ENCODE results near the gene MYH14. TPM values are rescaled to one million over a fixed set of nuclear protein-coding genes. Genes with fewer than 3 reads are reported as not detected.

The MYH14 gene
- total and polyA plus RNA-seq, 2 donors (not counting 1 experiment from before 2014, with no cell fraction given): not detected

DNA sequence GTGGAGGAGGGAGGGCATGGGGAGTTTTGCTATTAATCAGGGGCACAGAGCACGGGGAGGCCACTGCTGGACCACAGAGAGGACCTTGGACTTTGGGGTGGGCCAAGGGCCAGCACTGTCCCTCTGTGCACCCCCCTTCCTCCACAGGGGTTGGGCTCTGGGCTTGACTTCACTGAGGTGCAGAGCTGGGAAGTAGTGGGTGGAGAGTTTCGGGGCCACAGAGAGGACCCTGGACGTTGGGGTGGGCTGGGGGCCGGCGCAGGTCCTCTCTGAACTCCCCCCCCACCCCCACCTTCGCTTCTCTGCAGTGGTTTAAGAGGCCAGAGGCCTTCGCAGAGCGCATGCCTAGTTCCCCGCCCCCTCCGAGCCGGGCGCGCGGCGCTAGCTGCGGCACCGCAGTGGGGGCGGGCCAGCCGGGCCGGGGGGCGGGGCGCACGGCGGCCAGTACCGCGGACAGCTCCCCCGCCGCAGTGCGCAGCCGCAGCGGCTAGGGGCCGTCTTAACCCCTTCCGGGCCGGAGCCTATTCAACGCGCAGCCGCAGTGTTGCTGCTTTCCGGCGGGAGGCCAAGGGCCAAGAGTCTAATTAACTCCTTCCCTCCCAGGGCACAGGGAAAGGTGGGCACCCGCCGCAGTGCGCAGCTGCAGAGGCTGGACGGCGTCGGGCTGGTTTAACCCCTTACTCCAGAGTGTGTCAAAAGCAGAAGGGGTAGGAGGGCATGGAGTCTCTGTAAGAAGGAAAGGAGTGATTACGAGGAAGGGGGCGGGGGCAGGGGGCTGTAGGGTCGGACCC is 122.1 kb downstream of the MYH14 start:
- H2AFZ ChIP-seq (ENCODE audit: low read length): no peak overlapping the region

GRCh38 chr19:50326101-50326664 is 122.8 kb downstream of the MYH14 start:
- Histone ChIP-seq H3K79me2 (ENCODE audit: control insufficient read depth, insufficient read depth, low read length) (no peaks in the 10 kb centered on the region), H3K27me3 (ENCODE audit: control insufficient read depth, insufficient read depth, low read length) (peaks cover 13% of the 10 kb centered on the region), H3K9ac (ENCODE audit: insufficient read depth, low read length) (no peak overlapping the region), H3K4me1 (ENCODE audit: control insufficient read depth, extremely low read depth, insufficient read depth, low read length) (no peaks in the 10 kb centered on the region), H3K27ac (ENCODE audit: insufficient read depth, low read length) (no peak overlapping the region), H3K4me3 (replicated peaks in 1 of 4; ENCODE audit: control extremely low read depth in 1 of 4, insufficient read depth in 1 of 4, low read depth in 3 of 4, low read length in 4 of 4) (no peak overlapping the region), H4K20me1 (ENCODE audit: control insufficient read depth, extremely low read depth, insufficient read depth, low read length) (no peaks in the 10 kb centered on the region), H3K4me2 (ENCODE audit: extremely low read depth, insufficient read depth, low read length) (no peak overlapping the region), H3K36me3 (ENCODE audit: control insufficient read depth, insufficient read depth, low read length) (no peaks in the 10 kb centered on the region), H3K9me3 (ENCODE audit: control insufficient read depth, insufficient read depth, low read depth, low read length) (no peaks in the 10 kb centered on the region), H2AFZ (ENCODE audit: low read length) (no peak overlapping the region)
- no peak for TF ChIP-seq CTCF (conservative IDR thresholded peaks at IDR 0.05 in 1 of 2, IDR thresholded peaks at IDR 0.05 in 1 of 2; ENCODE audit: low read depth in 1 of 2, low read length in 2 of 2)
- no peak for TF ChIP-seq EZH2 (IDR thresholded peaks at IDR 0.05; ENCODE audit: low read length, missing control alignments)
- no peak for DNase-seq (ENCODE audit: low read depth in 2 of 2)

More for the DNA sequence above, 122.1 kb downstream of the MYH14 start:
- Histone ChIP-seq H3K4me3 (replicated peaks in 1 of 4; ENCODE audit: control extremely low read depth in 1 of 4, insufficient read depth in 1 of 4, low read depth in 3 of 4, low read length in 4 of 4) (no peak overlapping the region), H3K9ac (ENCODE audit: insufficient read depth, low read length) (no peak overlapping the region), H3K27me3 (ENCODE audit: control insufficient read depth, insufficient read depth, low read length) (peaks cover 13% of the 10 kb centered on the region), H4K20me1 (ENCODE audit: control insufficient read depth, extremely low read depth, insufficient read depth, low read length) (no peaks in the 10 kb centered on the region), H3K4me1 (ENCODE audit: control insufficient read depth, extremely low read depth, insufficient read depth, low read length) (no peaks in the 10 kb centered on the region), H3K79me2 (ENCODE audit: control insufficient read depth, insufficient read depth, low read length) (no peaks in the 10 kb centered on the region), H3K9me3 (ENCODE audit: control insufficient read depth, insufficient read depth, low read depth, low read length) (no peaks in the 10 kb centered on the region), H3K4me2 (ENCODE audit: extremely low read depth, insufficient read depth, low read length) (no peak overlapping the region), H3K36me3 (ENCODE audit: control insufficient read depth, insufficient read depth, low read length) (no peaks in the 10 kb centered on the region), H3K27ac (ENCODE audit: insufficient read depth, low read length) (no peak overlapping the region)
- peak; percentile 20 for DNase-seq (ENCODE audit: low read depth in 2 of 2)
- TF ChIP-seq EZH2 (IDR thresholded peaks at IDR 0.05; ENCODE audit: low read length, missing control alignments): no peak
- no peak for TF ChIP-seq CTCF (conservative IDR thresholded peaks at IDR 0.05 in 1 of 2, IDR thresholded peaks at IDR 0.05 in 1 of 2; ENCODE audit: low read depth in 1 of 2, low read length in 2 of 2)

GRCh38 chr19:50327013-50327412 is 123.6 kb downstream of the MYH14 start:
- Histone ChIP-seq H3K4me1 (ENCODE audit: control insufficient read depth, extremely low read depth, insufficient read depth, low read length) (no peaks in the 10 kb centered on the region), H3K4me3 (replicated peaks in 1 of 4; ENCODE audit: control extremely low read depth in 1 of 4, insufficient read depth in 1 of 4, low read depth in 3 of 4, low read length in 4 of 4) (no peak overlapping the region), H3K9me3 (ENCODE audit: control insufficient read depth, insufficient read depth, low read depth, low read length) (no peaks in the 10 kb centered on the region), H3K36me3 (ENCODE audit: control insufficient read depth, insufficient read depth, low read length) (no peaks in the 10 kb centered on the region), H2AFZ (ENCODE audit: low read length) (no peak overlapping the region), H3K79me2 (ENCODE audit: control insufficient read depth, insufficient read depth, low read length) (no peaks in the 10 kb centered on the region), H3K27ac (ENCODE audit: insufficient read depth, low read length) (no peak overlapping the region), H3K4me2 (ENCODE audit: extremely low read depth, insufficient read depth, low read length) (no peak overlapping the region), H3K9ac (ENCODE audit: insufficient read depth, low read length) (no peak overlapping the region), H3K27me3 (ENCODE audit: control insufficient read depth, insufficient read depth, low read length) (peaks cover 13% of the 10 kb centered on the region), H4K20me1 (ENCODE audit: control insufficient read depth, extremely low read depth, insufficient read depth, low read length) (no peaks in the 10 kb centered on the region)
- TF ChIP-seq CTCF (conservative IDR thresholded peaks at IDR 0.05 in 1 of 2, IDR thresholded peaks at IDR 0.05 in 1 of 2; ENCODE audit: low read depth in 1 of 2, low read length in 2 of 2) (no peak), EZH2 (IDR thresholded peaks at IDR 0.05; ENCODE audit: low read length, missing control alignments) (no peak)
- no peak for DNase-seq (ENCODE audit: low read depth in 2 of 2)
